HG02981 (cell line): ENCODE results near the gene NEBL.
"Not testable (repeated sequence)": the region's sequence is repeated elsewhere in the genome, so short reads cannot be mapped to it uniquely, and the experiment has no call there.

ENCODE experiments used
- ATAC-seq: cut with Tn5 transposase; IDR thresholded peaks from one replicate; pipeline ENCODE4 v1.9.1; 2021; ENCODE audit warnings: mild to moderate bottlenecking, moderate library complexity; ENCODE audit not compliant: unreplicated experiment

Gene NEBL

GRCh38 chr10:20897146-20897825, at the start of gene NEBL:
NEBL (minus strand) TSS chr10:20897311; CDS start chr10:20897205, 106 bp downstream.
- no peak for ATAC-seq

- ATAC-seq = no peak
Observed at GRCh38 chr10:20945546-20946332, 48.6 kb upstream of the NEBL start.

GRCh38 chr10:20944789-20945502, 47.8 kb upstream of the NEBL start:
- no peak for ATAC-seq

GRCh38 chr10:20939414-20939813, 42.3 kb upstream of the NEBL start:
- ATAC-seq = not testable (repeated sequence)

- no peak for ATAC-seq
Observed at GRCh38 chr10:20936396-20936795, 39.3 kb upstream of the NEBL start.

GRCh38 chr10:20935931-20936330, 38.8 kb upstream of the NEBL start:
- ATAC-seq = no peak

GRCh38 chr10:20935301-20935700, 38.2 kb upstream of the NEBL start:
- no peak for ATAC-seq

- no peak for ATAC-seq
Observed at GRCh38 chr10:20933705-20934104, 36.6 kb upstream of the NEBL start.

- no peak for ATAC-seq
Observed at GRCh38 chr10:20932606-20933126, 35.6 kb upstream of the NEBL start.

- no peak for ATAC-seq
Observed at GRCh38 chr10:20931156-20931795, 34.2 kb upstream of the NEBL start.

- ATAC-seq = no peak
Observed at GRCh38 chr10:20927456-20927855, 30.3 kb upstream of the NEBL start.

- ATAC-seq = no peak
Observed at GRCh38 chr10:20922451-20922850, 25.3 kb upstream of the NEBL start.

GRCh38 chr10:20922033-20922432, 24.9 kb upstream of the NEBL start:
- no peak for ATAC-seq

- no peak for ATAC-seq
Observed at GRCh38 chr10:20920061-20920460, 22.9 kb upstream of the NEBL start.

GRCh38 chr10:20919481-20919880, 22.4 kb upstream of the NEBL start:
- ATAC-seq = no peak

GRCh38 chr10:20916976-20917375, 19.9 kb upstream of the NEBL start:
- ATAC-seq = no peak

- ATAC-seq = no peak
Observed at GRCh38 chr10:20912969-20913368, 15.9 kb upstream of the NEBL start.

- no peak for ATAC-seq
Observed at GRCh38 chr10:20911626-20912025, 14.5 kb upstream of the NEBL start.

- no peak for ATAC-seq
Observed at GRCh38 chr10:20909801-20910200, 12.7 kb upstream of the NEBL start.

GRCh38 chr10:20908391-20908790, 11.3 kb upstream of the NEBL start:
- no peak for ATAC-seq
